Esophagus muscularis mucosa (tissue), 4 donors: ENCODE results near the gene EIF4G3. TPM values are rescaled to one million over a fixed set of nuclear protein-coding genes. Genes with fewer than 3 reads are reported as not detected.
A peak's percentile ranks its signal among the peaks of the same experiment; 100 is the strongest.

Experiments used
- DNase-seq: peaks from one replicate; pipeline ENCODE4 v3.0.0-alpha.2; 2017; ENCODE audit errors: extremely low spot score
- H3K27ac ChIP-seq, 4 donors: fragments of 200-600 bp; sonication (generic); replicated peaks in 1 of 4; 1 replicate in 3 of 4; 2 replicates in 1 of 4; pipeline ENCODE4 v1.5.1; 2016 to 2019; ENCODE audit warnings: mild to moderate bottlenecking in 1 of 4
- H3K27me3 ChIP-seq, 4 donors: fragments of 200-600 bp; sonication (generic); one replicate each; pipeline versions ENCODE4 v1.5.1 to v1.6.0; 2016 to 2019
- H3K36me3 ChIP-seq, 4 donors: fragments of 200-600 bp; sonication (generic); one replicate each; pipeline ENCODE4 v1.5.1; 2016 to 2019
- H3K4me1 ChIP-seq, 4 donors: fragments of 200-600 bp; sonication (generic); one replicate each; pipeline ENCODE4 v1.5.1; 2016 to 2019
- H3K4me3 ChIP-seq, 4 donors: fragments of 200-600 bp; sonication (generic); 1 replicate in 2 of 4; 2 replicates in 2 of 4; pipeline ENCODE4 v1.5.1; 2016 to 2019; ENCODE audit warnings: mild to moderate bottlenecking in 4 of 4, moderate library complexity in 1 of 4
- H3K9me3 ChIP-seq, 4 donors: fragments of 200-600 bp; sonication (generic); 1 replicate in 3 of 4; 2 replicates in 1 of 4; pipeline ENCODE4 v1.5.1; 2016 to 2019
- CTCF ChIP-seq, 3 experiments: fragments of 200-600 bp in 2 of 3; fragments of 450-650 bp in 1 of 3; sonication (generic) in 2 of 3; IDR thresholded peaks; one replicate each; pipeline ENCODE4 v1.5.1; 2017 to 2019; ENCODE audit warnings: antibody characterized with exemption in 3 of 3, mild to moderate bottlenecking in 2 of 3, moderate library complexity in 1 of 3
- EP300 ChIP-seq: sonication (generic); formaldehyde crosslinking; IDR thresholded peaks from one replicate; pipeline ENCODE4 v1.6.1; 2017; ENCODE audit warnings: antibody characterized with exemption
- POLR2A ChIP-seq: fragments of 450-650 bp; IDR thresholded peaks from one replicate; pipeline ENCODE4 v1.6.1; 2017; ENCODE audit warnings: antibody characterized with exemption, moderate library complexity, mild to moderate bottlenecking, low read depth
- POLR2AphosphoS5 ChIP-seq, 2 donors: sonication (generic); formaldehyde crosslinking; IDR thresholded peaks; one replicate each; pipeline ENCODE4 v1.6.1; 2017; ENCODE audit warnings: antibody characterized with exemption in 2 of 2
- WGBS: methylation state at CpG from one replicate; pipeline ENCODE4 v1.1.5; 2018; 5-methylcytosine and 5-hydroxymethylcytosine counted together
- intact Hi-C: fragments of 100-400 bp; cut with DNase I; formaldehyde crosslinking; loops from one replicate; pipeline ENCODE4 v1.15.1; 2023
- total RNA-seq, 4 donors: library from RNA; depleted of rRNA; stranded (reverse); fragments of >200 nt; gene quantifications; one replicate each; pipeline versions ENCODE4 v1.1.0 to v1.2.1, GENCODE V29; 2016

EIF4G3 gene
- total RNA-seq, 4 donors from 2014 or later, result 43.7 to 64.0 (median 62.2) TPM

GRCh38 chr1:20992322-20993056, 184.2 kb downstream of the EIF4G3 start:
- intact Hi-C loops, result no loop called here
- DNase-seq, result no peak
- peaks cover 0 to 12% (median 11%) of the 10 kb centered on the region in 4 donors for H3K4me1 ChIP-seq
- no peak overlapping the region for H3K27ac ChIP-seq
- TF ChIP-seq CTCF (IDR thresholded peaks at IDR 0.05), result no peak
- no peak for TF ChIP-seq POLR2AphosphoS5 (IDR thresholded peaks at IDR 0.05)
- no peaks in the 10 kb centered on the region for H3K27me3 ChIP-seq
- no peak overlapping the region for H3K4me3 ChIP-seq
- 70% methylated on average over 2 of the region's 2 CpGs for WGBS
- H3K9me3 ChIP-seq, result no peaks in the 10 kb centered on the region
- peaks cover 0 to 4% (median 0%) of the 10 kb centered on the region in 4 donors for H3K36me3 ChIP-seq

GRCh38 chr1:20988943-20989342, 187.8 kb downstream of the EIF4G3 start:
- H3K4me3 ChIP-seq, result no peak overlapping the region
- no peak overlapping the region for H3K27ac ChIP-seq
- H3K36me3 ChIP-seq, result peaks cover 0 to 4% (median 0%) of the 10 kb centered on the region in 4 donors
- intact Hi-C loops, result loop anchor here (10.0 kb wide), 1 partner anchor 294 kb away; no protein-coding TSS in a partner anchor
- H3K27me3 ChIP-seq, result no peaks in the 10 kb centered on the region
- H3K9me3 ChIP-seq, result no peaks in the 10 kb centered on the region
- DNase-seq, result no peak
- WGBS, result 93% methylated on average over 6 of the region's 6 CpGs
- H3K4me1 ChIP-seq, result peaks cover 0 to 12% (median 11%) of the 10 kb centered on the region in 4 donors
- TF ChIP-seq EP300, result no peak

GRCh38 chr1:20987831-20988825, 188.6 kb downstream of the EIF4G3 start:
- Histone ChIP-seq H3K36me3 (peaks cover 0 to 4% (median 0%) of the 10 kb centered on the region in 4 donors), H3K4me3 (no peak overlapping the region), H3K27me3 (no peaks in the 10 kb centered on the region), H3K4me1 (peaks cover 0 to 12% (median 11%) of the 10 kb centered on the region in 4 donors), H3K9me3 (no peaks in the 10 kb centered on the region), H3K27ac (no peak overlapping the region)
- TF ChIP-seq POLR2AphosphoS5 (IDR thresholded peaks at IDR 0.05) (no peak), POLR2A (no peak), EP300 (no peak), CTCF (IDR thresholded peaks at IDR 0.05) (no peak)
- DNase-seq, result no peak
- intact Hi-C loops, result loop anchor here (10.0 kb wide), 1 partner anchor 293 kb away; no protein-coding TSS in a partner anchor

GRCh38 chr1:20983297-20983889, 193.3 kb downstream of the EIF4G3 start:
- Histone ChIP-seq H3K27ac (no peak overlapping the region), H3K27me3 (no peaks in the 10 kb centered on the region), H3K4me3 (no peak overlapping the region), H3K36me3 (peaks cover 0 to 7% (median 0%) of the 10 kb centered on the region in 4 donors), H3K9me3 (no peaks in the 10 kb centered on the region), H3K4me1 (peaks cover 0 to 7% (median 6%) of the 10 kb centered on the region in 4 donors)
- WGBS, result 86% methylated on average over 3 of the region's 3 CpGs
- no peak for DNase-seq
- TF ChIP-seq CTCF (IDR thresholded peaks at IDR 0.05) (peak in 1 of 3 experiments; percentile 4), POLR2AphosphoS5 (IDR thresholded peaks at IDR 0.05) (no peak)
- intact Hi-C loops, result loop anchor here (5.0 to 10.0 kb wide), 2 partner anchors 214 to 289 kb away; no protein-coding TSS in a partner anchor
